Stimulated activated naive CD8-positive, alpha-beta T cell treated with anti-CD3 and anti-CD28 coated beads, Interleukin-15, Interleukin-2, amounts not matched to agents 100 U/mL and 50 U/mL, for 24 hours (primary cell): ENCODE results near the gene GRIK3.
"Not testable (repeated sequence)": the region's sequence is repeated elsewhere in the genome, so short reads cannot be mapped to it uniquely, and the experiment has no call there.

ENCODE experiments used
- ATAC-seq: fragments of 150-1000 bp; cut with Tn5 transposase; one replicate; pipeline ENCODE4 v1.10.0; 2021
- DNase-seq: peaks from one replicate; pipeline ENCODE4 v3.0.0; 2021

GRIK3 gene

DNA sequence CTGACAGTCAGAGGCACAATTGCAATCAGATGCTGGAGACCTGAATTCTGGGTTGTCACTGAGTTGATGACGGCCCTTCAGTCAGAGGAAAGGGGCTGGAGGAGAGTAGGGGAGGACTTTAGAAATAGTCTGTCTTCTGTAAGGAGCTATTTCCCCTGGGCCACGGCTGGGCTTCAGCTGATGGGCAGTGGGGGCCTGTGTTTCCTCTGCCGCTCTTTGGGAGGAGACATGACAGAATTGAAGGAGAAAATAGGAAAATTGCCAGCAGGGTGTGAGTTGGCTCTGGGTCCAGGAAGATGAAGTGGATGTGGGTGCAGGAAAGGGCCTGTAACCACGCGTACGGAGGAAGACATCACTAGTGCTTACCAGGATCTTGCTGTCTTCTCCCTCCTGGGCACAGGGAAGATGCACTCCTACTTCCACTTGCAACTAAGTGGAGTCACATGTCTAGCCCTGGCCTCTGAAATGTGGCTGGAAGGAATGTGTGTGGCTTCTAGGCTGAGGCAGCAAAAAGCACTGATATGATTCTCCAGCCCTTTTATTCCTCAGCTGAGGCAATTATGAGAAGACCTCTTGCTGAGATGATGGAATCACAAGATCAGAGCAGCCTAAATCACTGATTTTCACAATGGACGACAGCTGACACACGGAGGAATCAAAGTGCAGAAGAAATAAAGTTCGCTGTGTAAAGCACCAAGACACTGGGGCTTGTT lies 250.0 kb downstream of the GRIK3 start:
- no peak for DNase-seq

DNA sequence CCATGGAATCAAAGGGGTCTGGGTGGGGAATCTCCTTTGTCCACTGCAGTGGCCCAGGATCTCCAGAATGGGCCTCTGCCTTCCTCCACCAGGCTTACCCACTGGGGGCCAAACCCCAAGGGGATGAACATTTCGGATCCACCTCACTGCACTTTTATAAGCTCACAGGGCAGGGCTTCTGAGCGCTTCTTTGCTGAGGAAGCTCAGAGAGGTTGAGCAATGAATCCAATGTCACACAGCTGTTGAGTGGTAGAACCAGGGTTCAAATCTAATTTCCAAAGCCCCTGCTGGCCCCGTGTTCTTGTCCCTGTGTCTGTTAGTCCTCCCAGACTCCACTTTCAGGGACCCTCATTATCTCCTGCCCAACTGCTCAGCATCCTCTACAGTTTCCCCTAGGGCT lies 250.8 kb downstream of the GRIK3 start:
- ATAC-seq (no peak), DNase-seq (no peak)

More for the DNA sequence above, 250.0 kb downstream of the GRIK3 start:
- ATAC-seq: no peak

- no peak for ATAC-seq
- no peak for DNase-seq
Observed at GRCh38 chr1:36782785-36783184, 251.5 kb downstream of the GRIK3 start.

DNA sequence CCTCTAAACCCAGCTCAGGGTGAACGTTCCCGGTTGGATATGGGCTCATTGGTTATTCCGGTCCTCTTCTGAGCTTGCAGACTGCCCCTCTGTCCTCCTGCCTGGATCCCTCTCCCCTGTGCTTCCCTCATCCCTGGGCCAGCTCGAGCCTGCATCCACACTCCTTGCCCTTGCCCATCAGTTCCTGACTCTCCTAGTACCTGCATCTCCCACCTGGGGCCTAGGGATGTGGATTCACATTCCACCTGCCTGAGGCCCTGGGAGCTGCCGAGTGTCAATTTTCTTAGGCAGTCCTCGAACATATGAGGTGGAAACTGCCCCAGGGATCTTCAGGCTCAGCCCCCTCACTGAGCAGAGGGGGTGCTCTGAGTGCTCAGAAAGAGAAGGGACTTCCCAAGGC lies 252.2 kb downstream of the GRIK3 start:
- ATAC-seq (no peak), DNase-seq (no peak)

DNA sequence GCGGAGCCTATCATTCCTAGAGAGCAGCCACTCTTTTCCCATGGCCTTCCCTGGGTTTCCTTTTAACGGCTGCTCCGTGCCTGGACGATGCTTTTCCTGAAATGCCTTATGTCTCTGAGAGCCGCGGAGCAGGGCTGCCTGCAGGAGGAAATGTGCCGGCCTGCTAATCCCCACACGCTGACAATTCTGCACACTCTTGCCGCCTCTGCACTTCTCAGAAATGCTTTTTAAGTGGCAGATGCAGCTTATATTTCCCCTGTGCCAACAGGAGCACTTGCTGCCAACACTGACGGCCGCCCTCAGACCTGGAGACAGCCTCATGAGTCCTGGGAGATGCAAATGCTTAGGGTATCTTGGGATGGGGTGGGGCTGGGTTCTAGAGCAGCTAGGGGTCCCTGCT lies 253.2 kb downstream of the GRIK3 start:
- ATAC-seq: no peak
- DNase-seq: no peak

GRCh38 chr1:36778740-36779139 lies 255.6 kb downstream of the GRIK3 start:
- DNase-seq (no peak), ATAC-seq (no peak)

DNA sequence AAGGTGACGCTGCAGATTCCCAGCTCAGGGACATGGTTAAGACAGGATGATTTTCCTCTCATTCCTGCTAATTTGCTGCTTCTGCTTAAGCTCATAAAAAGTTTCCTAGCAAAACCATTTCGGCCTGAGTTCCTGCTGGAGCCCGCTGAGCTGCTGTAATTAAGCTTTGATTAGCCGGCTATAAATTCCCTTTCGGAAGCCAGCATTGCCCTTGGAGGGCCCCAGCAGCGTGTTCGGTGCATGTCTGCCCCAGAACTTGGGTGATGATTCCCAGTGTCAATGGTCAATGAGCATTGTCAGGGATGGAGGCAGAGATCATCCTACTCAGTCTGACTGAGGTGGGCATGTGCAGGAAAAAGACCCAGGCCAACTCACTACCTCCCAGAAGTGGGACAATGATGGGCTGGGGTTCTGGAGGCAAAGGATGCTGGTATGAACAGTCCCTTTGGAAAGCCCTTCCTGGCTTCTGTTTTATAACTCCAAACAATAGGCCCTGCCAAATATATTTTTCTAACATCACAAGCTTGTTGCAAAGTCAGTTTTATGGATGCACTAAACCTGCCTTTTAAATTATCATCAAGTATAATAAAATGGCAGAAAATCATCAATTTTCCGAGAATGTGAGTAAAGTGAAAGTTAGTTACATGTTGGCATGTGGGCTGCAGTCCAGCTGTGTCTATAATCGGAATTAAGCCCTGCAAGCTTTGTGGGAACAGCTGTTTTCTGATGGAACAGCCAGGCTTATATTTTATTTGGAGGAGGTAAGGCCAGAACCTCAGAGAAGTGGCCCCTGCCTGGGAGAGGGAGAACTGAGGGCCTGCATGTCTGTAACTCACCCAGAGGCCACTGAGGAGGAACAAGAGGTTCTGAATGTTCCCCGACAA lies 257.1 kb downstream of the GRIK3 start:
- no peak for ATAC-seq

GRCh38 chr1:36776256-36776655 lies 258.1 kb downstream of the GRIK3 start:
- no peak for DNase-seq
- ATAC-seq: no peak

More for the DNA sequence above, 257.1 kb downstream of the GRIK3 start:
- no peak for DNase-seq

DNA sequence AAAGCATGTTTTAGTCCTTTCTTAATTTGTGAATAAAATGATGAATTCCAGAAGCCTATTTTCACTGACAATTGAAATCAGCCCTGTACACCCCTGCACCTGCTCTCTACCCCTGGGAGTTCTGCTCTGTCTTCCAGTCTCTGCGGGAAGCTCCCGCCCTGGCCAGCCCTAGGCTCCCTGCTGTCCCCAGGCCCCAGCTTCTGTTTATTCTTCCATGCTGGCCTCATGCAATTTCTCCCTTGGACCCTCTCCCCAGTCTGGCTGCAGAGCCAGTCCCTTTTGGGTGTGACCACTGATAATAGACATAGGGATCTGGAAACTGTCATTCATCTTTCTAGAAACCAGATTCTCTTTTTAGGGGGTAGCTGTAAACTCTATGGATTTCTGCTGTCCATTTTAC lies 258.6 kb downstream of the GRIK3 start:
- no peak for DNase-seq
- ATAC-seq: no peak

DNA sequence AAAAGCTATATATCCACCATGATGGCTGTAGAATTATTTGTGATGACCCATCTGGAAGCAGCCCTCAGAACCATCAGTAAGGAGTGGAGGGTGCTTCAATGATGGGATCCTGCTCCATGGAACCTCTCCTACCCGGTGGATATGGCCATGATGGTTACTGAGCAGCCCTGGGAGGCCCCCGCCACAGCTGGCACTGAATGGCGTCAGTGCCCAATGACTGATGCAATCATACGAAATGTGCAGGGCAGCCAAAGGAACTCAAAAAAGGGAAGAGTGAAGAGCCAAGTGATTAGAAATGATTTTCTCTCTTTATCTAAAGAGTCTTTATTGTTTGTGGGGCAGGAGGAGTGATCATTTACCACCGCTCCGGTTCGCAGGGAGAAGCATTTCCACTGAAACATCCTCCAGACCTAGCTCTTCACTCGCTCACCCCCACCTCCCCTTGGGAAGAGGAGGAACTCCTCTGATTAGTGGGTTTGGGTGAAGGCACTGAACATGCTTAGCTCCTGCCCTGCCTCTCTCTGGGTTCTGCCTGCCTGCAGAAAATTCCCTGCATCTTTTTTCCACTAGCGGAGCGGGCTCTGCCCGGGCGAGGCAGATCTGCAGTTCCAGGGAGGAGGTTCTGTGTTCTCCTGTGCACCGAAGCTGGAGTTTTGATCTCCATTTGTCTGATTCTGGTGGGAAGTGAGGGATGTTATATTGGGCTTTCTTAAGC lies 260.3 kb downstream of the GRIK3 start:
- ATAC-seq (no peak), DNase-seq (no peak)

GRCh38 chr1:36772647-36773495 lies 261.4 kb downstream of the GRIK3 start:
- ATAC-seq: no peak
- no peak for DNase-seq

DNA sequence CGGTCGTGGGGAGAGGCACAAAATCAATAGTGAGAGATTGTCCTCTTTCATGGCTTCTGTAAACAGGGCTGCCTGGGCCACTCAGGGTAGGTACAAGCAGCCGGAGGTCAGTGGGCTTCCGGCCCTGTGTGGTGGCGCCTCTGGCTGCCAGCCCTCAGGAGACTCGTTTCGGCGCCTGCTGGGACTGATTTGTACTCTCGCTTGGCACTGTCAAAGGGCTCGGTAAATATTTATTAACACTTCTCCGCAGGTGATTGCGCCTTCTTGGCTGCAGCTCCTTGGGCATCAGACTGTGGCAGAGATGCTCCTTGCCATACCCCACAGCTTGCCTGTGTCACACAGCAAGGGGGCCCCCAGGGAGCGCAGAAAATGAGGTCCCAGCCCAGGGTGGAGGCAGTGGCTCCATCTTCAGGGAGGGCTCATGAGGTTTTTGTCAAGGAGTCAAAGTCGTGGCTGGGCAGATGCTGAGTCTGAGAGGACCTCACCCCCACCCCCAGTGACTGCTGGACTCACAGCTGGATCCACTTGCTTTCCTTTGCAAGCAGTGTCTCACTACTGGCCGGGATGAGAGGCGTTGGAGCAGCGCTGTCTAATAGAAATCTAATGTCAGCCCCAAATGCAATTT lies 262.5 kb downstream of the GRIK3 start:
- DNase-seq: no peak
- ATAC-seq: no peak

DNA sequence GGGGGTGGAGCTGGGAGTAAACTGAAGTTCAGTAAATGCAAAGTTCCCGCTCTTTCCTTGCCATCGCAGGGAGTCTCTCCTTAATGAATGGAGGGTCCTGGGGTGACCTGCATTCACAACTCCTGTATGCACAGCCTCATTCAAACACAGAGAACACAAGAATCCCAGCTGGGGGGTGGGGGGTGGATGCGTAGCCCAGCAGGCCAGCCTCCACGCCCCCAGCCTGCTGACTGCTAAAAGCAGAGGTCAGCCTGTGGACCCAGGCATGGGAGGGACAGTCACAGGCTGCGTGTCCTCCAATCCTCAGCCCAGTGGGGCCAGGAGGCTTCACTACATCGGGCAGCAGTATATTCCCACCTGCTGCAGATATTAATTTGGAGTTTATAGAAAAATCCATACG lies 263.1 kb downstream of the GRIK3 start:
- no peak for ATAC-seq
- no peak for DNase-seq

- DNase-seq (no peak), ATAC-seq (no peak)
Observed at GRCh38 chr1:36769886-36770830, 264.2 kb downstream of the GRIK3 start.

GRCh38 chr1:36768486-36769178 lies 265.7 kb downstream of the GRIK3 start:
- ATAC-seq (no peak), DNase-seq (no peak)

- ATAC-seq, DNase-seq: not testable (repeated sequence)
Observed at GRCh38 chr1:36767429-36767828, 266.9 kb downstream of the GRIK3 start.

- no peak for ATAC-seq
- no peak for DNase-seq
Observed at GRCh38 chr1:36766481-36766880, 267.8 kb downstream of the GRIK3 start.

DNA sequence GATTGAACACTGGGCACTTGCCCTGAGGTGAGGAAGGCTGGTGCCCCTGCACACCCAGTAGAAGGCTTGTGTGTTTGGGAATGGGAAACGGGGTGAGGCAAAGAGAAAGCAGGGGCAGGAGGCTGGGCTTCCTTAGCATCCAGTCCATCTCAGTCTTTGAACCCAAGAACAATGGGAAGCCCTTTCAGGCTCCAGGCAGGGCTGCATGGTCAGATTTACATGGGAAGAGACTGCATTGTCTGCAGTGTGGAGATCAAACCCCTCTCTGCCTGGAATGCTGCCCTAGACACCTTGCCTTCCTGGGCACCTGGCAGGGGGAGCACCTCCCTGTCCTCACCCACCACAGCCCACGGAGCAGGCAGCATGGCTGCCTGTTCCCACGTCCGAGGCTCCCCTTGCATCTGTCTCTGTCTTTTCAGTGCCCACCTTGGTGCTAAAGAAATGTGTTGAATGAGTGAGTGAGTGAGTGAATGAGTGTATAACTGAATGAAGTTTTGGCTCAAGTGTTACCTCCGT lies 268.5 kb downstream of the GRIK3 start:
- ATAC-seq (no peak), DNase-seq (no peak)

DNA sequence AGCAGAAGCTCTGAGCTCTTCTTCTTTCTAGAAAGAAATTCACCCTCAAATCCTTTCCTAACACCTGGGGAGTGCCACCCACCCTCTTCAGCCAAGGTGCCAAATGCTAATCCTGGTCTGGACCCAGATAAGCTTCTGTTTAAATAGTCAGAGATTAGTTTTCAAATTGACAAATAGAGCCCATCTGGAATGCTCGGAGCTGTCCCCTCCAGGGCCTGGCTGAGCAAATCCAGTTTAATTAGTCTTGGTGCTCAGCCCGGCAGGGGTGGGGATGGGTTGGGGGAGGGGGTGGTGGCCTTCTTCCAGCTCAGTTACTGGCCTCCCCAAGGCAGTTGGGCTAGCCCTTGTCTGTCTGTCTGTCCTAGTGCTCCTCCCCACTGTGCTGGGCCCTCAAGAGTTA lies 269.5 kb downstream of the GRIK3 start:
- ATAC-seq: no peak

More for the DNA sequence above, 269.5 kb downstream of the GRIK3 start:
- DNase-seq: no peak
